ENCODE measurements around the gene STIL. TPM values are rescaled to one million over a fixed set of nuclear protein-coding genes. Genes with fewer than 3 reads are reported as not detected.
"Not testable (repeated sequence)": the region's sequence is repeated elsewhere in the genome, so short reads cannot be mapped to it uniquely, and the experiment has no call there.

The STIL gene
- total RNA-seq (2014; rRNA removed; shearing (Covaris generic)): 22.6 and 42.0 TPM in 2 replicates

GRCh38 chr1:47313915-47314664 lies at the start of gene STIL:
Gene STIL (minus strand): TSS chr1:47314147. CDS start chr1:47310319, 3,828 bp downstream.
- peak; percentile 98 to 100 for DNase-seq (ENCODE audit: low read depth in 1 of 2, low spot score in 2 of 2)
- H3K4me1 ChIP-seq (replicated peaks): 0 out of 2 replicates have a peak, but pooled peaks cover 4% of the 10 kb centered on the region
- H3K4me3 ChIP-seq: peak within 1 kb of the TSS; percentile 65
- peaks cover 37% of the 10 kb centered on the region for H3K36me3 ChIP-seq
- no peaks in the 10 kb centered on the region for H3K9me3 ChIP-seq (replicated peaks)
- H3K27ac ChIP-seq: peak within 1 kb of the TSS; percentile 83
- no peaks in the 10 kb centered on the region for H3K27me3 ChIP-seq (replicated peaks)

- DNase-seq (ENCODE audit: low read depth in 1 of 2, low spot score in 2 of 2): no peak
- Histone ChIP-seq H3K4me1 (replicated peaks) (peaks cover 10% of the 10 kb centered on the region), H3K27me3 (replicated peaks) (no peaks in the 10 kb centered on the region), H3K4me3 (no peak overlapping the region), H3K27ac (peak overlapping the region; percentile 4; the same call in 1 of the 2 replicates), H3K9me3 (replicated peaks) (no peaks in the 10 kb centered on the region), H3K36me3 (no peaks in the 10 kb centered on the region)
These were observed 48.9 kb upstream of the STIL start for GRCh38 chr1:47362828-47363227.

DNA sequence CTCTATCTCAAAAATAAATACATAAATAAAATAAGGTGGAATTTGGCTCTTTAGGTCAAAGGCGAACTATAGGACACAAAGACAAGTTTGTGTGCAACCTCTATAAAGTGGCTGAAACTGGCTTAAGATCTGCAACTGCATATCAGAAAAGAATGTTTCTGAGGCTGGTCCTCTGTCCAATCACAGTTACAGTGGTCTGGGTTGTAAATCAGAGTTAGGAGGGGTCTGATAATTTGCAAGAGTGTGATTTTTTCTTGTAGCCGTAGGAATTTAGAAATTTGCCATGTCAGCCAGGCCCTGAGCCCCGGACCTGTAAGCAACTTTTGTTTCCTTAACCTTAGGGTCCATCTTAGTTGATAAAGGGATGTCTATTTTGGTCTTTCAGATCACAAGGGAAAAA lies 47.4 kb upstream of the STIL start:
- no peaks in the 10 kb centered on the region for H3K9me3 ChIP-seq (replicated peaks)

DNA sequence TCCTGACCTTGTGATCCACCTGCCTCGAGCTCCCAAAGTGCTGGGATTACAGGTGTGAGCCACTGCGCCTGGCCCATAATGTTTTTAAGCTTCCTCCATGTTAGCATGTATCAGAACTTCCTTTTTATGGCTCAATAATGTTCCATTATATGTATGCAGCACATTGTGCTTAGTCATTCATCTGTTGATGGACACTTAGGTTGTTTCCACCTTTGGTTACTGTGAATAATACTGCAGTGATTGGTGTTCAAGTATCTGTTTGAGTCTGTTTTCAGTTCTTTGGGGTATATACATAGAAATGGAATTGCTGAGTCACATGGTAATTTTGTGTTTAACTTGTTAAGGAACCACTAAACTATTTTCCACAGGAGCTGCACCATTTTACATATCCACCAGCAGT lies 37.4 kb upstream of the STIL start:
- H3K36me3 ChIP-seq: peaks cover 21% of the 10 kb centered on the region
- no peak overlapping the region for H3K4me3 ChIP-seq
- H3K9me3 ChIP-seq (replicated peaks): no peaks in the 10 kb centered on the region; the same call in 1 of the 2 replicates
- DNase-seq (ENCODE audit: low read depth in 1 of 2, low spot score in 2 of 2): no peak
- no peak overlapping the region for H3K27ac ChIP-seq
- no peaks in the 10 kb centered on the region for H3K4me1 ChIP-seq (replicated peaks)
- H3K27me3 ChIP-seq (replicated peaks): no peaks in the 10 kb centered on the region

More for the DNA sequence above, 47.4 kb upstream of the STIL start:
- DNase-seq (ENCODE audit: low read depth in 1 of 2, low spot score in 2 of 2): no peak
- no peaks in the 10 kb centered on the region for H3K27me3 ChIP-seq (replicated peaks)
- peaks cover 10% of the 10 kb centered on the region for H3K4me1 ChIP-seq (replicated peaks)
- no peak overlapping the region for H3K4me3 ChIP-seq
- no peaks in the 10 kb centered on the region for H3K36me3 ChIP-seq
- no peak overlapping the region for H3K27ac ChIP-seq

DNA sequence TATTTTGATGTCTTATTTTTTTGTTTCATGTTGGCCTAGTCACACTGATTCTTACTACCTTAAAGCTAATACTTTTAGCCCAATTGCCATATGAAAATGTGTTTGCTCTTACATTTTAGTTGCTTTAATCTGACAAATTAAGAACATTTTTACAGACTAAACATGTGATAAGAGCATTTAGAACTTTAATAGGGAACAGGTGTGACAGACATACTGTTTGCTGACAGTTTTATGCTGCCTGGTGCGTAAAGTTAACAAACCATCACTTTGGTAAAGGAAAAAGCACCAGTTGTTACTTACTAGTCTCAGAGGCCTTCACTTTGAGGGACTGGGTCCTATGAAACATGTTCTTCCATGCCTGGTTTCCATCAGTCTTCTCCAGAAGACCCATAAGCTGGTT lies 34.3 kb upstream of the STIL start:
- H3K36me3 ChIP-seq: peaks cover 21% of the 10 kb centered on the region
- no peak for DNase-seq (ENCODE audit: low read depth in 1 of 2, low spot score in 2 of 2)
- H3K27ac ChIP-seq: no peak overlapping the region

GRCh38 chr1:47347735-47348134 lies 33.8 kb upstream of the STIL start:
- no peak overlapping the region for H3K4me3 ChIP-seq
- no peak overlapping the region for H3K27ac ChIP-seq
- H3K4me1 ChIP-seq (replicated peaks): no peaks in the 10 kb centered on the region
- no peaks in the 10 kb centered on the region for H3K27me3 ChIP-seq (replicated peaks)
- H3K9me3 ChIP-seq (replicated peaks): no peaks in the 10 kb centered on the region
- peaks cover 21% of the 10 kb centered on the region for H3K36me3 ChIP-seq
- DNase-seq (ENCODE audit: low read depth in 1 of 2, low spot score in 2 of 2): no peak

More for the DNA sequence above, 34.3 kb upstream of the STIL start:
- Histone ChIP-seq H3K27me3 (replicated peaks) (no peaks in the 10 kb centered on the region), H3K4me3 (no peak overlapping the region), H3K9me3 (replicated peaks) (no peaks in the 10 kb centered on the region), H3K4me1 (replicated peaks) (no peaks in the 10 kb centered on the region)

DNA sequence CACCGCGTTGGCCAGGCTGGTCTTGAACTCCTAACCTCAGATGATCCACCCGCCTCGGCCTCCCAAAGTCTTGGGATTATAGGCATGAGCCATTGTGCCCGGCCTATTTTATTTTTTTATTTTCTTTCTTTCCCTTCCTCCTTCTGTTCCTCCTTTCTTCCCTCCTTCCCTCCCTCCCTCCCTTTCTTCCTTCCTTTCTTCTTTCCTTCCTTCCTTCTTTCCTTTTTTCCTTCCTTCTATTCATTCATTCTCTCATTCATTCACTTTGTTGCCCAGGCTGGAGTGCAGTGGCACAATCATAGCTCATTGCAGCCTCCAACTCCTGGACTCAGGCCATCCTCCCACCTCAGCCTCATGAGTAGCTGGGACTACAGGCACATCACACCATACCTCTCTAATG lies 33.0 kb upstream of the STIL start:
- not testable (repeated sequence) for H3K27me3 ChIP-seq (replicated peaks); H3K9me3 ChIP-seq (replicated peaks); DNase-seq (ENCODE audit: low read depth in 1 of 2, low spot score in 2 of 2); H3K27ac ChIP-seq; H3K4me1 ChIP-seq (replicated peaks); H3K4me3 ChIP-seq
- peaks cover 21% of the 10 kb centered on the region for H3K36me3 ChIP-seq

GRCh38 chr1:47340227-47340626 lies 26.3 kb upstream of the STIL start:
- no peak for DNase-seq (ENCODE audit: low read depth in 1 of 2, low spot score in 2 of 2)
- peaks cover 12% of the 10 kb centered on the region; the same call in 1 of the 2 replicates for H3K36me3 ChIP-seq
- H3K27me3 ChIP-seq (replicated peaks): no peaks in the 10 kb centered on the region
- H3K4me3 ChIP-seq: no peak overlapping the region
- H3K4me1 ChIP-seq (replicated peaks): peaks cover under 1% of the 10 kb centered on the region
- H3K27ac ChIP-seq: no peak overlapping the region
- H3K9me3 ChIP-seq (replicated peaks): no peaks in the 10 kb centered on the region

GRCh38 chr1:47338249-47339077 lies 24.5 kb upstream of the STIL start:
- H3K27me3 ChIP-seq (replicated peaks): no peaks in the 10 kb centered on the region
- H3K27ac ChIP-seq: no peak overlapping the region
- peaks cover 5% of the 10 kb centered on the region for H3K4me1 ChIP-seq (replicated peaks)
- H3K36me3 ChIP-seq: peaks cover 20% of the 10 kb centered on the region
- H3K4me3 ChIP-seq: no peak overlapping the region
- no peak for DNase-seq (ENCODE audit: low read depth in 1 of 2, low spot score in 2 of 2)
- H3K9me3 ChIP-seq (replicated peaks): no peaks in the 10 kb centered on the region

DNA sequence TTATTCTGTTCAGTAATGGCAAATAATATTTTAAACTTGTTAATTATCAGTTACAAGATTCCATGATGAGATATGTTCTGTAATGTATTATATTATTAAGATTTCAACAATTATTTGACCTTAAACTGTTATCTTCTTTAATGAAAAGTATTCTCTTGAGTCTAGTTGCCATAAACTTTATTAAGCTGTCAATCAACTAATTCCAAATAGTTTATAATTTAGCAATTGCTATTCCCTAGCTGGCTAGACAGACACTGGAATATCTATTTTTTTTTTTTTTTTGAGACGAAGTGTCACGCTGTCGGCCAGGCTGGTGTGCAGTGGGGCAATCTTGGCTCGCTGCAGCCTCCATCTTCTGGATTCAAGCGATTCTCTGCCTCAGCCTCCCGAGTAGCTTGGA lies 23.4 kb upstream of the STIL start:
- Histone ChIP-seq H3K27me3 (replicated peaks) (no peaks in the 10 kb centered on the region), H3K27ac (no peak overlapping the region), H3K9me3 (replicated peaks) (no peaks in the 10 kb centered on the region), H3K4me1 (replicated peaks) (peaks cover 14% of the 10 kb centered on the region), H3K36me3 (peaks cover 20% of the 10 kb centered on the region), H3K4me3 (no peak overlapping the region)
- DNase-seq (ENCODE audit: low read depth in 1 of 2, low spot score in 2 of 2): no peak

DNA sequence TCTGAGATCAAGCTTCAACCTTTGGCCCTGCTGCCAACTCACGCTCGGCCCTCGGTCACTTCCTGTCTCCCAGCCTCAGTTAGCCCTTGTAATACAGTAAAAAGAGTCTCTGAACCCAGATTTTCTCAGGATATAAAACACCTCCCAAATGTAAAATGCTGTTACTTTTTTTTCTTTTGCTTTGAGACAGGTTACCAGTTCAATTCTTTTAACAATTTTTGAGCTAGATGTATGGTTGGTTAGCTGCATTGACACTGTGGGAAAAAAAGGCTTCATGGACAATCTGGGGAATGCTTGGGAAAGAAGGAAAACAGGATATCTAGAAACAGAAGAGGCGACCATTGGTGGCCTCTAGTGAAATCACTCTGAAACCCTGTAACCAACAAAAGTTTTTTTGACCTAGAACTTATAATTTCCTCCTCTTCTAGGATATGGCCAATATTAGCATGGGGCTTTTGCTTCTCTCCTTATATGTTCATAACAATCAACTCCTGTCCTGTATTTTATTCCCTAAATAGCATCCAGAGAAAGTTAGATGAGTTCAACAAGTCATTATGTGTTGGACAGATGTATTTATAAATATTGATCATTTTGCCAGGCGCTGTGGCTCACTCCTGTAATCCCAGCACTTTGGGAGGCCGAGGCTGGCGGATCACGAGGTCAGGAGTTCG lies 21.0 kb upstream of the STIL start:
- DNase-seq (ENCODE audit: low read depth in 1 of 2, low spot score in 2 of 2): no peak
- no peaks in the 10 kb centered on the region for H3K27me3 ChIP-seq (replicated peaks)
- H3K9me3 ChIP-seq (replicated peaks): no peaks in the 10 kb centered on the region
- H3K36me3 ChIP-seq: peaks cover 20% of the 10 kb centered on the region
- H3K27ac ChIP-seq: peak overlapping the region; percentile 90
- H3K4me1 ChIP-seq (replicated peaks): peaks cover 18% of the 10 kb centered on the region
- peak overlapping the region; percentile 99 for H3K4me3 ChIP-seq

- peak; percentile 70 to 88 for DNase-seq (ENCODE audit: low read depth in 1 of 2, low spot score in 2 of 2)
- H3K27me3 ChIP-seq (replicated peaks): no peaks in the 10 kb centered on the region
- H3K36me3 ChIP-seq: peaks cover 19% of the 10 kb centered on the region
- H3K4me1 ChIP-seq (replicated peaks): peaks cover 18% of the 10 kb centered on the region
- H3K27ac ChIP-seq: peak overlapping the region; percentile 90
- no peaks in the 10 kb centered on the region for H3K9me3 ChIP-seq (replicated peaks)
- peak overlapping the region; percentile 99 for H3K4me3 ChIP-seq
These were observed 20.2 kb upstream of the STIL start for GRCh38 chr1:47333922-47334764.

- H3K9me3 ChIP-seq (replicated peaks): no peaks in the 10 kb centered on the region
- H3K27me3 ChIP-seq (replicated peaks): no peaks in the 10 kb centered on the region
- peak within 1 kb of the TSS; percentile 99 for H3K4me3 ChIP-seq
- peaks cover 17% of the 10 kb centered on the region for H3K36me3 ChIP-seq
- peaks cover 18% of the 10 kb centered on the region for H3K4me1 ChIP-seq (replicated peaks)
- peak; percentile 87 to 90 for DNase-seq (ENCODE audit: low read depth in 1 of 2, low spot score in 2 of 2)
- peak within 1 kb of the TSS; percentile 90 for H3K27ac ChIP-seq
These were observed 19.6 kb upstream of the STIL start, which contains the start of gene CMPK1 for GRCh38 chr1:47333578-47333921. Gene CMPK1 (plus strand): TSS chr1:47333790. CDS start chr1:47333946, 156 bp downstream.

Measured in SJSA1 (cell line).